SK-N-SH (cell line): ENCODE measurements around the gene ZNF417. TPM values are rescaled to one million over a fixed set of nuclear protein-coding genes. Genes with fewer than 3 reads are reported as not detected.

Experiments
- CTCF ChIA-PET: fragments of 300-600, 350-600 bp; formaldehyde crosslinking; extraction: SDS; loops from one replicate; lab custom pipeline; 2021; lab: Yijun Ruan, JAX
- POLR2A ChIA-PET: fragments of 350-600 bp; sonication (Branson Sonifier 250); formaldehyde crosslinking; extraction: SDS; loops from one replicate; lab custom pipeline; 2020; ENCODE audit warnings: antibody characterized with exemption, inconsistent platforms; lab: Yijun Ruan, JAX
- DNase-seq: peaks from one replicate; pipeline ENCODE4 v3.0.0; 2012
- H2AFZ ChIP-seq: fragments of 200-600 bp; sonication (generic); 2 replicates; pipeline ENCODE4 v1.8.1; 2016; ENCODE audit warnings: antibody characterized with exemption, mild to moderate bottlenecking, low read depth
- H3F3A ChIP-seq: fragments of 200-600 bp; sonication (generic); replicated peaks from 2 replicates; pipeline ENCODE3; 2016; ENCODE audit warnings: antibody characterized with exemption, mild to moderate bottlenecking; ENCODE audit not compliant: insufficient read depth
- H3K27ac ChIP-seq, 2 experiments: fragments of 200-500 bp in 1 of 2; fragments of 200-600 bp in 1 of 2; sonication (Bioruptor generic) in 1 of 2; sonication (generic), shearing (Covaris generic) in 1 of 2; 2 replicates each; pipeline versions ENCODE4 v1.5.1 to v1.6.1; 2014 to 2016; ENCODE audit warnings: low read depth in 2 of 2, inconsistent platforms in 1 of 2, low read length in 1 of 2, mild to moderate bottlenecking in 1 of 2, mixed read lengths in 1 of 2
- H3K27me3 ChIP-seq: fragments of 200-600 bp; sonication (generic), shearing (Covaris generic); 2 replicates; pipeline ENCODE4 v1.6.1; 2016; ENCODE audit warnings: mixed run types; ENCODE audit not compliant: insufficient read depth
- H3K36me3 ChIP-seq, 2 experiments: fragments of 200-500 bp in 1 of 2; fragments of 200-600 bp in 1 of 2; sonication (Bioruptor generic) in 1 of 2; sonication (generic) in 1 of 2; replicated peaks in 1 of 2; 2 replicates each; pipeline versions ENCODE3 to v1.5.1; 2014 to 2016; ENCODE audit warnings: low read length in 1 of 2, mild to moderate bottlenecking in 1 of 2; ENCODE audit not compliant: insufficient read depth in 2 of 2, control insufficient read depth in 1 of 2
- H3K4me1 ChIP-seq, 2 experiments: fragments of 200-500 bp in 1 of 2; fragments of 200-600 bp in 1 of 2; sonication (Bioruptor generic) in 1 of 2; sonication (generic), shearing (Covaris generic) in 1 of 2; 2 replicates each; pipeline versions ENCODE4 v1.5.1 to v1.6.1; 2014 to 2016; ENCODE audit warnings: low read depth in 1 of 2, low read length in 1 of 2, mixed run types in 1 of 2; ENCODE audit not compliant: insufficient read depth in 2 of 2, control insufficient read depth in 1 of 2
- H3K4me2 ChIP-seq: fragments of 200-600 bp; sonication (generic), shearing (Covaris generic); 2 replicates; pipeline ENCODE4 v1.6.1; 2017; ENCODE audit warnings: mixed run types
- H3K4me3 ChIP-seq, 2 experiments: fragments of 200-500 bp in 1 of 2; fragments of 200-600 bp in 1 of 2; sonication (Bioruptor generic) in 1 of 2; sonication (generic), shearing (Covaris generic) in 1 of 2; 2 replicates each; pipeline versions ENCODE4 v1.5.1 to v1.8.1; 2014 to 2016; ENCODE audit warnings: low read depth in 2 of 2, inconsistent platforms in 1 of 2, low read length in 1 of 2, mild to moderate bottlenecking in 1 of 2, mixed read lengths in 1 of 2, moderate library complexity in 1 of 2
- H3K79me2 ChIP-seq: fragments of 200-600 bp; sonication (generic); 2 replicates; pipeline ENCODE4 v1.8.1; 2017; ENCODE audit warnings: mild to moderate bottlenecking; ENCODE audit not compliant: insufficient read depth
- H3K9ac ChIP-seq: fragments of 200-600 bp; sonication (generic); 2 replicates; pipeline ENCODE4 v1.6.1; 2017; ENCODE audit warnings: mixed run types
- H3K9me2 ChIP-seq: fragments of 200-600 bp; sonication (generic); 2 replicates; pipeline ENCODE4 v1.6.1; 2017; ENCODE audit warnings: mixed run types
- H3K9me3 ChIP-seq: fragments of 200-600 bp; sonication (generic); 2 replicates; pipeline ENCODE4 v1.6.1; 2017; ENCODE audit warnings: mixed run types, mild to moderate bottlenecking, moderate library complexity
- H4K20me1 ChIP-seq: fragments of 200-600 bp; sonication (generic); 2 replicates; pipeline ENCODE4 v1.6.1; 2017; ENCODE audit warnings: mild to moderate bottlenecking, mixed run types; ENCODE audit not compliant: insufficient read depth
- ELF1 ChIP-seq: IDR thresholded peaks from 2 replicates; pipeline ENCODE4 v1.4.0; 2012
- EP300 ChIP-seq, 2 experiments: IDR thresholded peaks; 2 replicates each; pipeline versions ENCODE4 v1.4.0 to v1.6.1; 2012; ENCODE audit warnings: borderline replicate concordance in 1 of 2, low read depth in 1 of 2, low read length in 1 of 2
- EZH2phosphoT487 ChIP-seq: fragments of 200-600 bp; sonication (generic); IDR thresholded peaks from 2 replicates; pipeline ENCODE4 v1.6.1; 2017; ENCODE audit warnings: low read depth, mixed run types, mild to moderate bottlenecking, antibody characterized with exemption, moderate library complexity, borderline replicate concordance
- FOSL2 ChIP-seq: IDR thresholded peaks from 2 replicates; pipeline ENCODE4 v1.4.0; 2012; ENCODE audit warnings: low read depth, mild to moderate bottlenecking, moderate library complexity, borderline replicate concordance
- FOXJ3 ChIP-seq: sonication (generic); formaldehyde crosslinking; IDR thresholded peaks from 2 replicates; pipeline ENCODE4 v1.5.1; 2020; ENCODE audit warnings: mild to moderate bottlenecking, missing genetic modification reagents
- JUND ChIP-seq: IDR thresholded peaks from 2 replicates; pipeline ENCODE4 v1.4.0; 2012
- MEF2A ChIP-seq: IDR thresholded peaks from 2 replicates; pipeline ENCODE4 v1.4.0; 2012; ENCODE audit warnings: low read depth, borderline replicate concordance
- NFIC ChIP-seq: IDR thresholded peaks from 2 replicates; pipeline ENCODE4 v1.4.0; 2012; ENCODE audit warnings: borderline replicate concordance
- NRF1 ChIP-seq: IDR thresholded peaks from 2 replicates; pipeline ENCODE4 v1.6.1; 2012; ENCODE audit warnings: low read depth, mild to moderate bottlenecking, low read length
- POLR2AphosphoS5 ChIP-seq: IDR thresholded peaks from 2 replicates; pipeline ENCODE4 v1.6.1; 2012; ENCODE audit warnings: low read depth, low read length
- RAD21 ChIP-seq: IDR thresholded peaks from 2 replicates; pipeline ENCODE4 v1.6.1; 2012; ENCODE audit warnings: mild to moderate bottlenecking, low read length
- RCOR1 ChIP-seq: fragments of 150-350 bp; IDR thresholded peaks from 2 replicates; pipeline ENCODE4 v1.6.1; 2017; ENCODE audit warnings: antibody characterized with exemption, low read length
- RXRA ChIP-seq: IDR thresholded peaks from 2 replicates; pipeline ENCODE4 v1.4.0; 2012; ENCODE audit warnings: low read depth, mild to moderate bottlenecking, borderline replicate concordance
- SIN3A ChIP-seq: IDR thresholded peaks from 2 replicates; pipeline ENCODE4 v1.6.1; 2012; ENCODE audit warnings: low read depth, mild to moderate bottlenecking, low read length, moderate library complexity, borderline replicate concordance
- SMC3 ChIP-seq: IDR thresholded peaks from 2 replicates; pipeline ENCODE4 v1.6.1; 2012; ENCODE audit warnings: low read depth, low read length, improper control_type of control experiment
- TCF12 ChIP-seq: IDR thresholded peaks from 2 replicates; pipeline ENCODE4 v1.4.0; 2012
- TEAD4 ChIP-seq: IDR thresholded peaks from 2 replicates; pipeline ENCODE4 v1.4.0; 2012; ENCODE audit warnings: mild to moderate bottlenecking, borderline replicate concordance; ENCODE audit not compliant: insufficient read depth
- WGBS: methylation state at CpG from one replicate; pipeline ENCODE4 v1.1.6; 2017; ENCODE audit warnings: low lambda C conversion rate; 5-methylcytosine and 5-hydroxymethylcytosine counted together
- polyA plus RNA-seq, 3 experiments: library from polyadenylated mRNA; depleted of rRNA; stranded (reverse); fragments of >200 nt; gene quantifications; 2 replicates each; pipeline ENCODE4 v1.2.3, GENCODE V29; 2012
- TF ChIP-seq, protein P1 (sequence below): IDR thresholded peaks from 2 replicates; pipeline ENCODE4 v1.4.0; 2012; ENCODE audit warnings: low read depth

The ZNF417 gene
- polyA plus RNA-seq, 1 of the 3 experiments (the other 2 are of a cell fraction): 1.7 TPM

DNA sequence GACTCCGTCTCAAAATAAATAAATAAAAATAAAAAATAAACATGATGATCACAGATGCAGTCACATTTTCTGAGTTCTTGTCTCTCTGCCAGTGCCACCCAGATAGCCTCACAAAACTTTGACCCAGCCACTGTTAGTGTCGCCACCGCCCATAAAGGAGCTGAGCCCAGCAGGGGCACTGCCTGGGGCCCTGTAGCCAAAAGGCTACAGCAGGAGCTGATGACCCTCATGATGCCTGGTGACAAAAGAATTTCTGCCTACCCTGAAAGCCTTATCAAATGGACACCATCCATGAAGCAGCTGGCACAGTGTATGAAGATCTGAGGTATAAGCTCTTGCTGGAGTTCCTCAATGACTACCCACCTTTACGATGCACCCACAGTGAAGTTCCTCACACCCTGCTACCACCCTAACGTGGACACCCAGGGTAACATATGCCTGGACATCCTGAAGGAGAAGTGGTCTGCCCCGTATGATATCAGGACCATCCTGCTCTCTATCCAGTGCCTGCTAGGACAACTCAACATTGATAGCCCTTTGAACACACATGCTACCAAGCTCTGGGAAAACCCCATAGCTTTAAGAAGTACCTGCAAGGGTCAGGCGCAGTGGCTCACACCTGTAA, 48.4 kb downstream of the ZNF417 start:
- H3K27me3 ChIP-seq: no peaks in the 10 kb centered on the region
- TF ChIP-seq RAD21: no peak
- no peak for TF ChIP-seq EZH2phosphoT487
- no peak for TF ChIP-seq POLR2AphosphoS5
- TF ChIP-seq EP300 (IDR thresholded peaks at IDR 0.05; ENCODE audit: borderline replicate concordance in 1 of 2, low read depth in 1 of 2, low read length in 1 of 2): no peak
- TF ChIP-seq RCOR1: no peak
- no peak for TF ChIP-seq FOXJ3 (CRISPR knock-in tag)
- TF ChIP-seq ELF1: no peak
- TF ChIP-seq SMC3: no peak
- TF ChIP-seq NFIC: no peak
- no peak for TF ChIP-seq SIN3A
- no peak for TF ChIP-seq TEAD4
- TF ChIP-seq FOSL2: no peak
- no peak for TF ChIP-seq JUND
- TF ChIP-seq NRF1: no peak
- no peak for TF ChIP-seq MEF2A
- TF ChIP-seq RXRA: no peak
- TF ChIP-seq, protein P1, sequence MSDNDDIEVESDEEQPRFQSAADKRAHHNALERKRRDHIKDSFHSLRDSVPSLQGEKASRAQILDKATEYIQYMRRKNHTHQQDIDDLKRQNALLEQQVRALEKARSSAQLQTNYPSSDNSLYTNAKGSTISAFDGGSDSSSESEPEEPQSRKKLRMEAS: no peak
- TF ChIP-seq TCF12: no peak
- H3K9ac ChIP-seq: no peak overlapping the region
- H4K20me1 ChIP-seq: no peaks in the 10 kb centered on the region
- WGBS: 98% methylated on average over 4 of the region's 7 CpGs
- no peaks in the 10 kb centered on the region for H3K4me1 ChIP-seq
- H2AFZ ChIP-seq: no peak overlapping the region
- no peak for DNase-seq
- H3K36me3 ChIP-seq: peaks cover 17 to 57% of the 10 kb centered on the region in 2 experiments
- ChIA-PET CTCF (no interaction called here), POLR2A (no interaction called here)
- no peak overlapping the region for H3K27ac ChIP-seq
- no peak overlapping the region for H3K4me2 ChIP-seq
- peaks cover 6% of the 10 kb centered on the region; the same call in 1 of the 2 replicates for H3K79me2 ChIP-seq
- H3K9me2 ChIP-seq: no peaks in the 10 kb centered on the region
- 0 out of 2 replicates have a peak, but pooled peaks cover 10% of the 10 kb centered on the region for H3K9me3 ChIP-seq
- no peak overlapping the region; a peak in 1 of 4 replicates for H3K4me3 ChIP-seq
- H3F3A ChIP-seq: peaks cover 7% of the 10 kb centered on the region

Other genes starting within 250 kb of the ZNF417 start
- not detected in 2 replicates for gene ZSCAN4, start 247.7 kb downstream of the ZNF417 start, polyA plus RNA-seq (2012; rRNA removed)
- gene ZNF551, start 234.6 kb downstream of the ZNF417 start, polyA plus RNA-seq (2012; rRNA removed): 4.9 and 5.9 TPM in 2 replicates
- not detected in 2 replicates for gene ZNF154, start 207.4 kb downstream of the ZNF417 start, polyA plus RNA-seq (2012; rRNA removed)
- not detected in 2 replicates for gene ZNF671, start 189.0 kb downstream of the ZNF417 start, polyA plus RNA-seq (2012; rRNA removed)
- gene ZNF776, start 169.8 kb downstream of the ZNF417 start, polyA plus RNA-seq (2012; rRNA removed): 7.5 and 10.0 TPM in 2 replicates
- gene ZNF586, start 146.9 kb downstream of the ZNF417 start, polyA plus RNA-seq (2012; rRNA removed): 3.5 and 3.7 TPM in 2 replicates
- 3.2 and 4.4 TPM in 2 replicates for gene ZNF552, start 101.7 kb downstream of the ZNF417 start, polyA plus RNA-seq (2012; rRNA removed)
- gene ZNF587B, start 86.3 kb downstream of the ZNF417 start, polyA plus RNA-seq (2012; rRNA removed): 2.4 and 4.5 TPM in 2 replicates
- gene ZNF587, start 66.7 kb downstream of the ZNF417 start, polyA plus RNA-seq (2012; rRNA removed): 7.4 and 12.1 TPM in 2 replicates
- 2.9 and 4.3 TPM in 2 replicates for gene ZNF814, start 27.6 kb downstream of the ZNF417 start, polyA plus RNA-seq (2012; rRNA removed)
- gene ZNF418, start 18.8 kb upstream of the ZNF417 start, polyA plus RNA-seq (2012; rRNA removed): 0.07 and 0.13 TPM in 2 replicates
- gene ZNF256, start 31.1 kb upstream of the ZNF417 start, polyA plus RNA-seq (2012; rRNA removed): 3.7 and 4.3 TPM in 2 replicates
- not detected in 2 replicates for gene C19orf18, start 57.9 kb upstream of the ZNF417 start, polyA plus RNA-seq (2012; rRNA removed)
- 2.9 TPM in 2 replicates for gene ZNF606, start 86.2 kb upstream of the ZNF417 start, polyA plus RNA-seq (2012; rRNA removed)
- not detected in 2 replicates for gene ZSCAN1, start 117.4 kb upstream of the ZNF417 start, polyA plus RNA-seq (2012; rRNA removed)
- 0.41 and 0.54 TPM in 2 replicates for gene ZNF135, start 142.7 kb upstream of the ZNF417 start, polyA plus RNA-seq (2012; rRNA removed)
- gene ZSCAN18, start 181.6 kb upstream of the ZNF417 start, polyA plus RNA-seq (2012; rRNA removed): 26.7 and 28.6 TPM in 2 replicates
- gene ZNF329, start 234.2 kb upstream of the ZNF417 start, polyA plus RNA-seq (2012; rRNA removed): 3.6 and 5.0 TPM in 2 replicates